HS-27A (cell line): ENCODE results near the gene RBBP5.

ENCODE experiments used
- DNase-seq: peaks from one replicate; pipeline ENCODE4 v3.0.0-alpha.2; 2012; ENCODE audit warnings: low read depth, missing footprints

Gene RBBP5

DNA sequence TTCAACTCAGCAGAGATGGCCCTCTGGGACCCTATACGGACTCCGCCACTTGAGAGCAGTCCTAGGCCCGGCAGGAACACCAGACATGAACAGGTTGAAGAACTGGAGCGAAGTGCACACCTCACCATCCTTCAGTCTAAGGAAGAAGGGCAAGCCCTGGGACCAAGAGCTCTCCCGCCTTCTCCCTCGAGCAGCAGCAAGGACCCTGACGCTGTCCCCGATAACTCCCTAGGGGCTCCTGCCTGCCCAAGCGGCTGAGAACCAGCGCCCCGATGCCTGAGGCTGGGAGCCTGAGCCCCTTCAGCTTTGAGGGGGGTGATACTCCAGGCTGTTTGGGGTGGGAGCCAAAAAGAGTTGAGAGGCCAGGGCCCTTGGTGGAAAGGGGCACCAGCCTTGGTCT, 47.7 kb downstream of the RBBP5 start:
- no peak for DNase-seq

DNA sequence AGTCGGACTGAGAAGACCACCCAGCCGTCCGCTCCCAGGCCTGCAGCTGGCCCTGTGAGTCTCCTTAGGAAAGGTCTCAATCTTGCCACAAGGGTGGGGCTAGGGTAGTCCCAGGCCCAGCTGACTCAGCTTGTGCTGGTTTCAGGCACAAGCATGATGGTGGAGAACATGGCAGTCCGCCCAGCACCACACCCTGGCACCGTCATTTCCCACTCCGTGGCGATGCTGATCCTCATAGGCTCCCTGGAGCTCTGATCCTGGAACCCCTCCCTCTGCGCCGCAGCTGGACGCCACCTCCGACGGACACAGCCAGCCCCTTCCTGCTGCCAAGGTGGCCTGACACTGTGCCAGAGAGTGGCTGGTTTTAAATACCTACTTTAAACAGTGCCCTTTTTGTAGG, 48.3 kb downstream of the RBBP5 start:
- no peak for DNase-seq

- no peak for DNase-seq
These were observed 48.9 kb downstream of the RBBP5 start for GRCh38 chr1:205072881-205073280.

- DNase-seq: no peak
These were observed 49.5 kb downstream of the RBBP5 start for GRCh38 chr1:205072286-205072685.

DNA sequence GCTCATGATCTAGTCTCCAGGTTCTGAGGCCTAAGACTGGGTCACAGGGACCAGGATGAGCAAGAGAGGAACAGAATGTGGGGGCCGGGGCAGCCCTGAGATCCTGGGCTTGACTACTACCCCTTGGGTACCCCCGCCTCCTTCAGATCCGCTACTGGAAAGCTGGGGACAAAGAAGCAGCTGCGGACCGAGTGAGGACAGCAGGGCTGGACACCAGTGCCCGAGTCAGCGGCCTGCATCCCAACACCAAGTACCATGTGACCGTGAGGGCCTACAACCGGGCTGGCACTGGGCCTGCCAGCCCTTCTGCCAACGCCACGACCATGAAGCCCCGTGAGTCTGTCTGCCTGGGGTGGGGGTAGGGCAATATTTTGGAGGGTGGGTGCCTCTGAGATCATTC, 50.0 kb downstream of the RBBP5 start:
- no peak for DNase-seq

DNA sequence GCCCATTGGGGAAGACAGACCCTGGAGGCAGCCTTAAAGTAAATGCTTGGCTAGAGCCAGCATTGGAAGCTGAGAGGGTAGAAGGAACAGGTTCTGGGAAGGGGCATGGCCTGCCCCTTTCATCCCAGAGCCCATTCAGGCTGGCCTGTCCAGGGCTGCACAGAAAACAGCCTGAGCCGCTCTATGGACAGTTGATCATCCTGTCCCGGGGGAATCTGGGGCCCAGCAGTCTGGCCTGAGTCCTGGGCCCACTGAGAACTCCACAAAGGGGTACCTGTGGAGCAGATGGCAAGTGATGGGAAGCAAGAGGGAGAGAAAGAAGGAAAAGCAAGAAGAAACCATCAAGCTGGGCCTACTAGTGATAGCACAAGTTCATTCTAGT, 50.8 kb downstream of the RBBP5 start:
- no peak for DNase-seq

- DNase-seq: no peak
These were observed 52.2 kb downstream of the RBBP5 start for GRCh38 chr1:205069371-205070125.

GRCh38 chr1:205068457-205069040, 53.2 kb downstream of the RBBP5 start:
- no peak for DNase-seq

DNA sequence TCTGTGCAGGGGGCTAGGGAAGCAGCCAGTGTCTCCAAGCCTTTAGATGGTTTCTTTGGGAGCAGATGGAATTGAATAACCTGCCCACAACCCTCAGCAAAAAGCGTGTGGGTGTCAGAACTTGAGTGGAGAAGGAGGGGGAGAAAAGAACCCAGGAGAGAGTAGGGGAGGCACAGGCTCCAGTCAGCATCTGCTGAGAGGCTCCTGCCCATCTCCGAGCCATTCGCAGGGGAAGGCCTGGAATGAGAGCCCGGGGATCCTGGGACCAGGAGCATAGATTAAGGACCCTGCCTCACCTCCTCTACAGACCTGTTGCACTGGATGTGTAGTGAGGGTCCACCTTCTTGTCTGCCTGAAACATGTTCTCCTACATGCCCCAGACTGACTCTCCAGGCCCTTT, 53.8 kb downstream of the RBBP5 start:
- DNase-seq: no peak

DNA sequence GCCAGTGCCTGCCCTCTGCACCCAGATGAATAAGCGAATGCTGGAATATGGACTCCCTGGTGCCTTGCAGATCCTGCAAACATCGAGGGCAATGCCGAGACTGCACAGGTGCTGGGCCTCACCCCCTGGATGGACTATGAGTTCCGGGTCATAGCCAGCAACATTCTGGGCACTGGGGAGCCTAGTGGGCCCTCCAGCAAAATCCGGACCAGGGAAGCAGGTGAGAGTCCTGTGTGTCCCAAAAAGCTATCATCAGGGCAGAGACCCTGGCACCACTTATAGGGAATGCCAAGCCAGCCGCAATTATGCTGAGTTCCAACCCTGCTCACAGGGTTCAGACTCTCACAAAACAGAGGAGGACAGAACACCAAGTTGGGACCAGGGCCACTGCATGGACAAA, 54.7 kb downstream of the RBBP5 start:
- DNase-seq: no peak

DNA sequence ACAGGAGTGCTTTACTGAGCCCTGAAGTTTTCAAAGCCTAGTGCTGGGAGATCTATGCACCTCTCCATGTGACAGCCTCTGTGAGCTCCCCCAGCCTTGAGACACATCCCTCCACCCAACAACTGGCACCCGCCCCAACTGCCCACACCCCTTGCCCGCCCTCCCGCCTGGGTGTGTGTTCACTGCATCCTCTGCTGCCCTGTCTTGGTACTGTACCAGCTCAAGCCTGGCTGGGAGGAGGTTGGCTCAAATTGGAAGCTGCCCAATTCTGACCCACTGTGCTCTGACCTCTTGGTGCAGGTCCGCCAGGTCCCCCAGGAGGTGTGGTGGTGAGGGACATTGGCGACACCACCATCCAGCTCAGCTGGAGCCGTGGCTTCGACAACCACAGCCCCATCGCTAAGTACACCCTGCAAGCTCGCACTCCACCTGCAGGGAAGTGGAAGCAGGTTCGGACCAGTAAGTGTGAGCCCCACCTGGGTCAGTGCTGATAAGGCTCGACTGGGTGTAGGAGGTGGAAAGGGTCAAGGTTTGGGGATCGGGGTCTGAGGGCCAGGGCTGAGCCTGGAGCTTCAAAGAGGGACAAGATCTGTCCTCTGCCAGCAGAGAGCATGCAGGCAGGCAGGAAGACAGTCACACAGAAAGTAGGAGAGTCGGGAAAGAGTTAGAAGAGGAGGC, 55.5 kb downstream of the RBBP5 start:
- no peak for DNase-seq

DNA sequence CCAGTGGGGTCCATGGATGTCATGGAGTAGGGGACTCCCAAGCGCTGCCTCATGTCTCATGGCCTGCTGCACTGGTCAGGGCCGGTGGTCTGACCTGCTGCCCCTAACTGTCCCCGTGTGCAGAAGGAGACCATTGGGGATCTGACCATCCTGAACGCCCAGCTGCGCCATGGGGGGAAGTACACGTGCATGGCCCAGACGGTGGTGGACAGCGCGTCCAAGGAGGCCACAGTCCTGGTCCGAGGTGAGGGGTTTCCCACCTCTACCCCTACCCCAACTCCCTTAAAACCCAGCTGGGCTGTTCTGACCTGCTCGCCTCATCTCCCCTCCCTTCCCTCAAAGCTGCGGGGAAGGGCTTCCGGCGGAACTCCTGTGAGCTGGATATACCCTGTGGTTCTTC, 56.1 kb downstream of the RBBP5 start:
- no peak for DNase-seq

DNA sequence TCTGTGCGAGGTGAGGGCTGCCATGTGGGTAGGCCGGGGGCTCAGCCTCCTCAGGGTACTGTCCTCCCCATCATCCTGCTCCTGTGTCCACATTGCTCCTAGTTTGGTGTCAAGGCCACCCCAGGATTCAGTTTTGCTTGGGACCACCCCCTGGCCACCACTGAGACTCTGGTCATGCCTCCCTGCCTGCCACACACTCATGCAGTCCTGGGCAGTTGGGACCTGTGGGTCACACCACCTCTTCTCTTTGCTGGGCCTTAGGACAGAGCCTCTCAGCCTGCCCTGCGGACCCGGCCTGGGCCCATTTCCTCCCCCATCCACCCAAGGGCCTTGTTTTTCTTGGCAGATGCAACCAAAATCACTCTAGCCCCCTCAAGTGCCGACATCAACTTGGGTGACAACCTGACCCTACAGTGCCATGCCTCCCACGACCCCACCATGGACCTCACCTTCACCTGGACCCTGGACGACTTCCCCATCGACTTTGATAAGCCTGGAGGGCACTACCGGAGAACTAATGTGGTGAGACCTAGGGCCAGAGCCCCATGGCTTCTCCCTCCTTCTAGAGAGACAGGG, 56.9 kb downstream of the RBBP5 start:
- no peak for DNase-seq

GRCh38 chr1:205064301-205064700, 57.5 kb downstream of the RBBP5 start:
- DNase-seq: no peak

GRCh38 chr1:205062895-205063294, 58.9 kb downstream of the RBBP5 start:
- DNase-seq: no peak

- DNase-seq: no peak
These were observed 59.5 kb downstream of the RBBP5 start for GRCh38 chr1:205062319-205062718.

GRCh38 chr1:205061665-205062069, 60.1 kb downstream of the RBBP5 start:
- DNase-seq: no peak

- DNase-seq: no peak
These were observed 60.6 kb downstream of the RBBP5 start for GRCh38 chr1:205061227-205061626.

GRCh38 chr1:205060746-205061145, 61.0 kb downstream of the RBBP5 start:
- DNase-seq: no peak

DNA sequence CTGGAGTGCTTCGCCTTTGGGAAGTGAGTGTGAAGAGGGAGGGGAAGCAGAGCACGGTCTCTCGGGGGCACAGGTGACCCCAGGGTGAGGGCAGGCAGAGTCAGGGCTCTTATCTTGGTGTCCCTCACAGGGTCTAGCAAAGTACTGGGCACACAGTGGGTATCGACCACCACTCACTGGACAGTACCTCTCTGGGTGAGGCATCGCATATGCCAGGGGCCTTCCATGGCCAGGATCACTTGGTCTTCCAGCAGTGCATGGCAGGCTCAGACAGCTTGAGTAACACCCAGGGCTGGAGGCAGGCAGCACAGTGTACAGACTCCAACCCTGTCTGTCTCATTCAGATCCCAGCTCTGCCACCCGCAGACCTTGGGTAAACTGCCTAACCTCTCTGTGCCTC, 62.1 kb downstream of the RBBP5 start:
- DNase-seq: no peak

DNA sequence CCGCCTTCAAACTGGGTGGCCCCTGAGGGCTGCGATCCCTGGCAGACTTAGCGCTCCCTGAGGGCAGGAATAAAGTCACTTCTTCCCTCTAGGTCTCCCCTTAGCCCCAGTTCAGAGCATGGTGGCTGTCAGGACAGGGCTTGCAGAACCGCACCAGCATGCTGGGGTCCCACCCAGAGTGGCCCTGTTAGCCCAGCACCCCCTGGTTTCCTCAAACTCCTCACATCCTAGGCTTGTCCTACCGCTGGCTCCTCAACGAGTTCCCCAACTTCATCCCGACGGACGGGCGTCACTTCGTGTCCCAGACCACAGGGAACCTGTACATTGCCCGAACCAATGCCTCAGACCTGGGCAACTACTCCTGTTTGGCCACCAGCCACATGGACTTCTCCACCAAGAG, 62.9 kb downstream of the RBBP5 start:
- DNase-seq: no peak

DNA sequence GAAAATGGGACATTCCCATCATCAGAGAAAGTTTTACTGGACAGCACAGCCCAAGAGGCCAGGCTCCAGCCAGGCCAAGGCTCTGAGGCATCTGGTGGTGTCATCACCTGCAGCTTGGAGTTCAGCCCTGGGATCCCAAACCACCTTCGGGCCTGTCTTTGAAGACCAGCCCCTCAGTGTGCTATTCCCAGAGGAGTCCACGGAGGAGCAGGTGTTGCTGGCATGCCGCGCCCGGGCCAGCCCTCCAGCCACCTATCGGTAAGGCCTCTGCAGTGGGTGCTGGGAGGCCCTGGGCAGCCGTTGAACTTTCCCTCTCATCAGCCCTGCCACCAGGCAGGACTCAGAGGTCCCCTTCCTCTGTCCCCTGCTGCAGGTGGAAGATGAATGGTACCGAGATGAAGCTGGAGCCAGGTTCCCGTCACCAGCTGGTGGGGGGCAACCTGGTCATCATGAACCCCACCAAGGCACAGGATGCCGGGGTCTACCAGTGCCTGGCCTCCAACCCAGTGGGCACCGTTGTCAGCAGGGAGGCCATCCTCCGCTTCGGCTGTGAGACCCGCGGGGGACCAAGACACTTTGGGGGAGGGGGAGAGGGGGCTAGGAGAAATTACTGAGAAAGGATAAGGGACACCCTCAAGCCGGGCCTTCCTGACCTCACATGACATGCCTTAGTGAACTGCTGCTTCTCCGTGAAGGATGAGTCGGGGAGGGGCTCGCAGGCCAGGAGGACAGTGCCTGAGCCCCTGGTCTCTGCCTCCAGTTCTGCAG, 63.8 kb downstream of the RBBP5 start:
- no peak for DNase-seq
